Stomach smooth muscle (tissue), 2 donors: ENCODE measurements around the gene AHNAK2.

Source experiments
- H3K27ac ChIP-seq: one replicate; pipeline ENCODE4 v1.7.0; 2013; ENCODE audit warnings: mild to moderate bottlenecking, low read length, inconsistent platforms
- H3K27me3 ChIP-seq, 2 donors: one replicate each; pipeline ENCODE4 v1.7.0; 2013; ENCODE audit warnings: low read length in 2 of 2; ENCODE audit not compliant: insufficient read depth in 2 of 2, control insufficient read depth in 1 of 2
- H3K36me3 ChIP-seq, 2 donors: one replicate each; pipeline ENCODE4 v1.7.0; 2013; ENCODE audit warnings: low read length in 2 of 2; ENCODE audit not compliant: control insufficient read depth in 2 of 2, insufficient read depth in 2 of 2
- H3K4me1 ChIP-seq: one replicate; pipeline ENCODE4 v1.7.0; 2013; ENCODE audit warnings: low read length; ENCODE audit not compliant: control insufficient read depth, insufficient read depth
- H3K4me3 ChIP-seq, 2 donors: one replicate each; pipeline ENCODE4 v1.7.0; 2013; ENCODE audit warnings: low read length in 2 of 2
- H3K9ac ChIP-seq, 2 donors: one replicate each; pipeline ENCODE4 v1.7.0; 2013; ENCODE audit warnings: low read length in 2 of 2, mild to moderate bottlenecking in 1 of 2
- H3K9me3 ChIP-seq, 2 donors: one replicate each; pipeline ENCODE4 v1.7.0; 2013; ENCODE audit warnings: low read length in 2 of 2; ENCODE audit not compliant: control insufficient read depth in 2 of 2
- donor health status: healthy.
- donor health status: Pancreatic carcinoma.

Gene AHNAK2

DNA sequence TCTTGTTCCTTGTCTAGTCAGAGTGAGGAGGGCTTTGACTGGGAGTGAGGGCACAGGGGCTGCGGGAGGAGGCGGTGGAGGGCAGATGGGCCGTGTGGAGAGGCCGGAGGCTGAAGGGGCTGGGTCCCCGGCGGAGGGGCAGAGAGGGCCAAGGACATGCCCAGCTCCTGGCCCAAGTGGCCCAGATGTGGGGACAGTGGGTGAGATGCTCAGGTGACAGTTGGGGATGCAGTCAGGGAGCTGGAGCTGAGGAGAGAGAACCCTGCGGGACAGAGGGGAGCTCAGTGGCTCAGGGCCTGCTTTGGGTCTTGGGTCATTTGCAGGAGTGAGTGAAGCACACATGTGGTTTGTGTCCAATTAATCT is 80.0 kb downstream of the AHNAK2 start:
- no peaks in the 10 kb centered on the region for H3K36me3 ChIP-seq
- H3K9ac ChIP-seq = no peak overlapping the region
- peaks cover 21% of the 10 kb centered on the region for H3K4me1 ChIP-seq
- H3K27ac ChIP-seq = no peak overlapping the region
- H3K4me3 ChIP-seq = no peak overlapping the region
- no peaks in the 10 kb centered on the region for H3K9me3 ChIP-seq
- no peaks in the 10 kb centered on the region for H3K27me3 ChIP-seq

DNA sequence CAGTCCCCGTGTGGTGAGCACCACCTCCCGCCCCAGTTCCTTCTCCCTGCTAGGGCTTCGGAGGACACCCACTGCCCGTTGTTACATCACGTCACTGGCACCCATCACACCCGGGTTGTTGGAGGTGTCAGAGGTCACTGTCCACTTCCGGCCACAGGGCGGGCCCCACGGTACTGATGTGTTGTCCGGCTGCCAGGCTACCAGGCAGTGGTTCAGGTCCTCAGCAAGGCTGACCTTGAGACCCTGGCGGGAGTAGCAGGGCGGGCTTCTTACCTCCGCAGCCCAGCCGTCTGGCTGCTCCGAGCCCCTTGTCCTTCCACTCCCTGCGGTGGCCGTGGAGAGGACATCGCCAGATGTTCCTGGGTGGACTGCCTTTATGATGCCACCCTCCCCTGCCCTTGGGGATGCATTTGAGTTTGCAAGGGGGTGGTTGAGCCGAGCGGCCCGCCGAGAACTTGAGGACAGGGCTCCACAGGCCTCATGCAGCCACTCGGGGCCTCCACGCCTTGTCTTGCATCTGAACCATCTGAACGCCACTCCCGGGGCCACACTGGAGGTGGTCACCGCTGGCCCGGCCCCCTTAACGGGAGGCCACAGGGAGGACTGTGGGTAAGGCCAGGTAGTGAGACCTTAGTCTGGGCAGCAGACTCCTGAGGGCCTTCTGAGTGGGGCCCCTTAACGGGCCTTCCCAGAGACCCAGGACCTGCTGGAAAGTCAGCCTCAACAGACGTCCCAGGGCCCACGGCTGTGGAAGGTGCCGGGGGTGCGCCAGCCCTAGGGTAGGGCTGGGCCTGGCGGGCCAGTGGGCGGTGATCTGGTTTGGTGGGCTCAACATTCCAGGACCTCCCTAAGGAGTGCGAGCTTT is 80.6 kb downstream of the AHNAK2 start:
- peaks cover 21% of the 10 kb centered on the region for H3K4me1 ChIP-seq
- no peak overlapping the region for H3K9ac ChIP-seq
- H3K36me3 ChIP-seq = no peaks in the 10 kb centered on the region
- H3K27ac ChIP-seq = no peak overlapping the region
- H3K9me3 ChIP-seq = no peaks in the 10 kb centered on the region
- H3K4me3 ChIP-seq = no peak overlapping the region
- no peaks in the 10 kb centered on the region for H3K27me3 ChIP-seq

DNA sequence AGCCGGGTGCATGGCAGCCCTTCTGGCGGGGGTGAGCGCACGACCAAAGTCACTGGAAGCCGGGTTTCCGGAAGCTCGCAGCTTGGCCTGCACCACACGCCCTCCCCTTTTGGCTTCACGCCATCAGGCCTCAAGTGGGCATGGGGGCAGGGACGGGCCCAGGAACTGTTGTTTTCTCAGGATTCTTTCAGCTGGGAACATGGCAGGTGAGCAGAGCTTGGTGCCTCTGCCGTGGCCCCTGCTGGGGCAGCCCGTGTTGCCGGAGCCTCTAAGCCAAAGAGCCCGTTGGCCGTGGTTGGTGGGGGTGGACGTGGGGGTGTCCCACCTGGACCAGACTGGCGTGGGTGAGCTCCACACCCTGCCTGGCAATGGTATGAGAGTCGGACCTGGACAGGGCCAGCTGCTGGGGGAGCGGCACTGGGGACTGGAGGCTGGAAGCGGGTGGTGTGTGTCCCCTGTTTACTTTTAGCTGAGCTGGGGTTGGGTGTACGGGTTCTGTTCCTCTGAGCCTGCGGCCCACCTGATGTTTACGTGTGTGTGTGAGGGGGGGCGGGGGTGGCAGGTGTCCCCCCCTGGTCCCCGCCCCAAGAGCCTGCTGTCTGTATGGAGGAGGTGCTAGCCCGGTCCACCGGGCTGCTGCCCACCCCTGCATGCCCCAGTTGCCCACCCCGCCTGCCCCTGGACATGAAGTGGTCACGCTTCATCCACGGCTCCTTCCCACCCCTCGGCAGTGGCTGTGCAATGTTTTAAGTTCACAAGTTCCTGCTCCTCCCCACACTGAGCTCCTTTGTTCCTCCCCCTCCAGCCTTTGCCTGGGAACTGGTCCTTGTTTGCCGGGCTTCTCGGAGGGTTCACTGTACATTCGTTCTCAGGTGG is 82.2 kb downstream of the AHNAK2 start:
- H3K9me3 ChIP-seq = no peaks in the 10 kb centered on the region
- H3K27me3 ChIP-seq = no peaks in the 10 kb centered on the region
- no peak overlapping the region for H3K9ac ChIP-seq
- H3K4me1 ChIP-seq = peaks cover 21% of the 10 kb centered on the region
- no peaks in the 10 kb centered on the region for H3K36me3 ChIP-seq
- no peak overlapping the region for H3K4me3 ChIP-seq
- no peak overlapping the region for H3K27ac ChIP-seq

DNA sequence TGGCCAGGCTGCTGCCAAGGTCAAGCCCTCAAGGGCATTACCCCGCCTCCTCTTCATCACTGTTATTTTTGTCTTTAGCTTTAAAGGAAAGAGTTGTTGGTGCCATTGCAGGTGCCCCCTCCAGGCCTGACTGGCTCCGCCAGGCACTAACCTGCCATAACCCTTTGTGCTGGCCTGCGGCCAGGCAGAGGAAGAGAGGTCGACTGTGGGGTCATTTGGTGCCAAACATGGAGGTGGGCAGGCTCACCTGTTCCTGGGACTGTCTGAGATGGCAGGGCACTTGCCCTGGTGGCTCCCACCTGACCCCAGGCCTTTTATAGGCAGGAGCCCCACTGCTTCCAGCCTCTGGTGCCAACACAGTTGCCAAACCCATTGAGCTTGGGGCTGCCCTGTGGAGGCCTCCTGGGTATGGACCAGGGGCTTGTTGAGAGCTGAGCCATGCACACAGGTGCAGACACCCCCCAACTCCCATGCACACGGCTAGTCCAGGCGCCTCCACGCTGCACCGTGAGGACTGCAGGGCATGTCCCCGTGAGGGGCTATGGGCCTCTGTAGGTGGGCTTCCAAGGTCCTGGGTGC is 82.9 kb downstream of the AHNAK2 start:
- Histone ChIP-seq H3K9me3 (no peaks in the 10 kb centered on the region), H3K27me3 (no peaks in the 10 kb centered on the region), H3K9ac (no peak overlapping the region), H3K36me3 (no peaks in the 10 kb centered on the region), H3K4me1 (peaks cover 21% of the 10 kb centered on the region), H3K27ac (no peak overlapping the region), H3K4me3 (no peak overlapping the region)

DNA sequence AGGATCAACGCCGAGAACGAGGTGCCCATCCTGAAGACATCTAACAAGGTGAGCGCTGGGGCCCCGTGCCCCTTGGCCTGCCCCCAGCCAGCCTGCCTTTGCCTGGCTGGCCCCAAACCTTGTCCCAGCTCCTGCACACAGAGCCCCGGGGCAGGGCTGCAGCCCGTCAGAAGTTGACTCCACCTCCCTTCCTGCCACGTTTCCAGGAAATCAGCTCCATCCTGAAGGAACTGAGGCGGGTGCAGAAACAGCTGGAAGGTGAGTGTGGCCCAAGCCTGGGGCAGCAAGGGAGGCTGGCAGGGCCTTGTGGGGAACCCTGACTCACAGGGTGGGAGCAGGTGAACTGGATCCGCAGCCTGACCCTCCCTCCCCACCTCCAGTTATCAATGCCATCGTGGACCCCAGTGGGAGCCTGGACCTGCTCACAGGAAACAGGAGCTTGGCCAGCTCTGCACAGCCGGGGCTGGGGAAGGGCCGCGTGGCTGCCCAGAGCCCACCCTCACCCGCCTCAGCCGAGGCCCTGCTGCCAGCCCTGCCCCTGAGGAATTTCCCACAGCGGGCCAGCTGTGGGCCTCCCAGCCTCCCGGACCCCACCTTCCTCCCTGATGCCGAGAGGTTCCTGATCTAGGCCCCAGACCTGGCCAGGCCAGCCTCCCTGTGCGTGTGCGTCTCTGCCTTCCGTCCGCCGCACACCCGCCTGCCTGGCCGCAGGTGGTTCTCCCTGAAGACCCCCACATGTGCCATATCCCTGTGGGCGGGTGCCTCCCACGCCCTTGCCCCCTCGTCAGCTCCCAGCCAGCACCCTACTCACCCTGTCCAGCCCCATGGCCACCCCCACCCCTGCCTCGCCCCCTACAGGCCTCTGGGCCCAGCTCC is 83.6 kb downstream of the AHNAK2 start:
- Histone ChIP-seq H3K36me3 (no peaks in the 10 kb centered on the region), H3K27me3 (no peaks in the 10 kb centered on the region), H3K9me3 (no peaks in the 10 kb centered on the region), H3K27ac (no peak overlapping the region), H3K9ac (no peak overlapping the region), H3K4me1 (peaks cover 21% of the 10 kb centered on the region), H3K4me3 (no peak overlapping the region)

DNA sequence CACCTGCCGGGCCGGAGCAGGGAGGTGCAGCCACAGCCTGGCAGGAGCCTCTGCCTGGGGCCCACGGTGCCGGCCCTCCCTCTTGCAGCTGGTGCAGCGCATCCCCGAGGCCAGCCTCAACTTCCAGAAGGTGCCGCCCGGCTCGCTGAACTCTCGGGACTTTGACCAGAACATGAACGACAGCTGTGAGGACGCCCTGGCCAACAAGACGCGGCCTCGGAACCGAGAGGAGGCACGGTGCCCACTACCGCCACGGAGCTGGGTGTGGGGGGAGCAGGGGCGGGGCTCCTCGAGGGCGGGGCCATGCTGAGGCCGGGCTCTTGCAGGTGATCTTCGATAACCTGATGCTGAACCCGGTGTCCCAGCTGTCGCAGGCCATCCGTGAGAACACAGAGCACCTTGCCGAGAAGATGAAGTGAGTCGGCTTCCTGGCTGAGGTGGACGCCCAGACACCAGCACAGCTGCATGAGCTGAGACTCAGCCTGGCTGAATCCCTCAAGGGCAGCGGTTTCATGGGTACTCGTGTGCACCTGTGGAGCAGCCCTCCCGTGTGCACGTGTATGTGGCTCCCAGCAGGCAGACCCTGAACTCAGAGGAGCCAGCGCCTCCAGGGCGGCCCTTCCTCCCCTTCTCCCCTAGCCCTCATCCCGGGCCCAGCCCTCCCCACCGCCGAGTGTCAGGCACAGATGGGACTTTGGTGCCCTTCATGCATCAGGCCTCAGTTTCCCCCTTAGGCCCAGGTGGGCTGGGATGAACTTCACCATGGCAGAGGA is 84.6 kb downstream of the AHNAK2 start:
- Histone ChIP-seq H3K4me1 (peaks cover 21% of the 10 kb centered on the region), H3K9ac (no peak overlapping the region), H3K4me3 (no peak overlapping the region), H3K36me3 (no peaks in the 10 kb centered on the region), H3K9me3 (no peaks in the 10 kb centered on the region), H3K27me3 (no peaks in the 10 kb centered on the region), H3K27ac (no peak overlapping the region)

DNA sequence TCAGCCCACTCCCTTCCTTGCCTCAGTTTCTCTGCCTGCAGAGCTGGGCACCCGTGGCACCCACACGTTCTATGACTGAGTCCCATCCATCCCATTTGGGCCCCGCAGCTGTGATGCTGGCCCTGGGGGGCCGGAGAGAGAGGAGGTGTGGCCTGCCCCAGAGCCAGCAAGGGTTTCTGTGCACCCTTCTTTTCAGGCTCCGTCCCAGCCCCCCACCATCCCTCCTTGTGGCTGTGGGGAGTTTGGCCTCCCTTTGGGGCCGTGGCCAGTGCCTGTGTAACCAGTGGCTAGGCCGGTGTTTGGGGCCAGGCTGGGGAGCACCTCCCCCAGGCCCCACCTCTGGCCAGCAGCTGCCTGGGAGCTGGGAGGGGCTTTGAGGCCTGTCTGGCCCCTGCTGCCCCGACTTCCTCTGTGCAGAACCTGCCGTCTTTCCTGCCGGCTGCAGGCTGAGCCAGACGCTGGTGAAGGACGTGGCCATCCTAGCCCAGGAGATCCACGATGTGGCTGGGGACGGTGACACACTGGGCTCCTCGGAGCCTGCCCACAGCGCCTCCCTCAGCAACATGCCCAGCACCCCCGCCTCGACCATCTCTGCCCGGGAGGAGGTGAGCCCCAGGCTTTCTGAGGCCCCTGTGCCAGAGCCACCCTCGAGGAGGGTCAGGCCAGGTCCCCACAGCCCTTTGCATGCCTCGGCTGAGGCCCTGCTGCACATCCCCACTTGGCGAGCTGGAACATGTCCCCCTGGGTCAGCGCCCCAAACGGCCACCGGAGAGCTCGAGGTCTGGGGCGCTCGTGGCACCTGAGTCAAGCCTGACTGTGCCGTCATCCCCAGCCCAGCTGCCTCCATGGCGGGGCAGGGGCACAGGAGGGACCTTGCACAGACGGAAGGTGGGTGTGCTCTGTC is 85.4 kb downstream of the AHNAK2 start:
- peaks cover 21% of the 10 kb centered on the region for H3K4me1 ChIP-seq
- H3K27ac ChIP-seq = no peak overlapping the region
- H3K9ac ChIP-seq = no peak overlapping the region
- H3K27me3 ChIP-seq = no peaks in the 10 kb centered on the region
- no peaks in the 10 kb centered on the region for H3K9me3 ChIP-seq
- peaks cover 0 to under 1% of the 10 kb centered on the region in 2 donors for H3K36me3 ChIP-seq
- H3K4me3 ChIP-seq = no peak overlapping the region

DNA sequence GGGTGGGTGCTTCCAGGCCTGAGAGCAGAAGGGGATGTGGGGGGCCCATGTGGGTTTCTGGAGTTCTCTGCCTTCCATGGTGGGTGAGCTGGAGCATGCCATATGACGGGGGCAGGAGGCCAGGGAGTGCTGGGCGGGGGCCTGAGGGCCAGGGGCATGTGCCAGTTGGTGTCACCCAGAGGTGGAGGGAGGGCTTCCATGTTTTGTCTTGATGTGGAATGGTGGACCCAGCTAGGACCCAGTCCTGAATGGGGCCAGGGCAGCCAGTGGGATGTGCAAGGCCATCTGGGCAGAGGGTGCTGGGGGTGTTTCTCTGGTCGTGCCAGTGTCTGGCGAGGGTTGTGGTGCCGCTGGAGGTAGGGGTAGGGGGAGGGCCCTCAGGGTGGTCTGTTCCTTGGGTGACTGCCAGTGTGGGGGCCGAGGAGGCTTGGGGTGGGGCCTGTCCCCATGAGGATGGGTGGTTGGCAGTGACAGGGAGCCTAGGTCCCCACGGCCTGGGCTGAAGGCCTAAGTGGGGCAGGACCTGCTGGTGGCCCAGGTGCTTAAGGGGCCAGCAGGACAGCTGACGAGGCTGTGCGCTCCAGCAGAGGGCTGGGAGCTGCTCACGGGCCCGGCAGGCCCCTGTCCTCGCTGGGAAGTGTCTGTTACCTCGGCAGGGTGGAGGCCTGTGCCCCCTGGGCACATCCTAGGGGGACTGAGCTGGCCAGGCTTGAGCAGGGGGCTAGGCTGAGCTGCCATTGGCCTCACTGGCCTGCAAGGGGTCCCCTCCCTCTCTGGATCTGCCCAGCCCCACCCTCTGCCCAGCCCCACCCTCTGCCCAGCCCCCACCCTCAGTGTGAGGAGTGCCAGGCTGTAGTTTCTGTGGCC is 86.3 kb downstream of the AHNAK2 start:
- peaks cover 18% of the 10 kb centered on the region for H3K4me1 ChIP-seq
- H3K4me3 ChIP-seq = no peak overlapping the region
- no peak overlapping the region for H3K9ac ChIP-seq
- no peaks in the 10 kb centered on the region for H3K9me3 ChIP-seq
- H3K36me3 ChIP-seq = peaks cover 3 to 7% of the 10 kb centered on the region in 2 donors
- no peak overlapping the region for H3K27ac ChIP-seq
- H3K27me3 ChIP-seq = no peaks in the 10 kb centered on the region
